H4 (cell line): ENCODE results near the gene PHAF1. TPM values are rescaled to one million over a fixed set of nuclear protein-coding genes. Genes with fewer than 3 reads are reported as not detected.

Experiments used
- DNase-seq: peaks from one replicate; pipeline ENCODE4 v3.0.0-alpha.2; 2015; ENCODE audit warnings: low spot score
- total RNA-seq: library from RNA; depleted of rRNA; stranded (reverse); fragments of >200 nt; shearing (Covaris generic); gene quantifications from 2 replicates; pipeline ENCODE4 v1.2.3, GENCODE V29; 2014

PHAF1 gene
- total RNA-seq, 1 experiment from 2014 or later, result 14.8 TPM

DNA sequence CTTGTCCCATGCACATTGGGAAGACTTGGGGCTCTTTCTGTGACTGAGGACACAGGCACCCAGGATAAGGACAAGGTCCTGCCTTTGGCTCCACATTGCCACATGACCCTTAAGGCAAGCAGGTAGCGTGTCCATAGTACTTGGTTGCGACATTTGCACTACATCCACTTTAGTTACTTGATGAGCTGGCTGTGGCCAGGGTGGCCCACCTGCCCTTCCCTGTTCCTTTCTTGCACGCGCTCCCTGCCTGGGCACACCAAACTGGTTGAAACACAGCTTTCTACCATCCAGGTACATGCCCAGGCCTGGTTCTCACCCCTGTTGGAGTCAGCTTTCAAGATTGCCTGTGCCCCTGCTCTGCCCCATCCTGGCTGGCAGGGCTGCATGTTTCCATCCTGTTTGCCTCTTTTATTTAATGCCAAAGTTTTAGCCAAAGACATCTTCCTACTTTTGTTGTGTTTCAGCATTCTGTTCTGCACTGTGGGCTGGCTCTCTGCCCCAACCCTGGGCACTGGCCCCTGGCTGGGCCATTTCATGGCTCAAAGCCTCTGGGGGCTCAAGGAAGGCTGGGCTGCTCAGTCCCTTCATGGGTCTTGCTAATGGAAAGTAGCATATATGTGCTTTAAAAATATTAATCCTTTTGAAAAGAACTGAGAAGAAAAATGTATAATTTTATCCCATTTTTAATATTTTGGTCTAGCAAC, 37.8 kb downstream of the PHAF1 start:
- DNase-seq, result no peak

DNA sequence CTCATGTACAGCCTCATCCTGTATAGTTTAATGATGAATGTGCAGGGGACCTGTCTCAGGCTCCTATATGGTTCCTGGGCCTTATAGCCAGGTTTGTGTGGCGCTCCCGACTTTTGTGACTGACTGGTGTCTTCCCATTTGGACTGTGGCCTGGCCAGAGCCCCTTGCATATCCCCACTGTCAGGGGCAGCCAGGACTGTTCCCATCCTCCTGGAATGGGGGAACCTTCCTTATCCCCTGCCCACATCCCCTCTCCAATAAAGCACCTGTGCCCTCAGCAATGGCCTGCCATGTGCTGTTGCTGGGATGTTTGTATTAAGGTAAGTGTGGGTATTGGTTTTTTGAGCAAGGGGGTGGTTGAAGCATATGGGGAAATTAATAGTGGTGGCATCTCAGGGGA, 38.5 kb downstream of the PHAF1 start:
- DNase-seq, result no peak

DNA sequence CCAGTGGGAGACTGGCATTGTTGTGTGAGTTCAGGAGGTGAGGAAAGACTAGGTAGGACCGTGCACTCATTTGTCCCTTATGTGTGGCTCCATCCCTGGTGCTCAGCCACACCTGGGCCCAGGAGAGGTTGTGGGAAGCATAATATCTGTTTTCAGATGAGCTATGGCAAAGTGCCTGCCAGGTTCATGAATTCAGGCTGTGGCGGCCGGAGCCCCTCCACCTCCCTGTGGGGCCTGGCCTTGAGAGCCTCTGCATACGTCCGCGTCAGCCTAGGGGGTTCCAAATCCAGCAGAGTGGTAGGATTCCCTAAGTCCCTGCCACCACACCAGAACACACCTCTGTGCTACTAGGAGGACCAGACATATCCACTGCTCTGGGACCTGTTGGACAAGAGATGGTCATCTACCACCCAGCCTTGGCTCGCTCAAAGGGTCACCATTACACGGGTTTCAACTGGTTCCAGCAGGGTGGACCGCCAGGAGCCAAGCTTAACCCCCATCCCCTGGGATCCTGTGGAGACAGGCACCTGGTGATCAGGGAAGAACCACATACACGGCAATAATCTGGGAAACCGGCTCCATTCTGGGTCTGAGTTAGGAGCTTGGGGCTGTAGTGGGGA, 39.0 kb downstream of the PHAF1 start:
- DNase-seq, result no peak

DNA sequence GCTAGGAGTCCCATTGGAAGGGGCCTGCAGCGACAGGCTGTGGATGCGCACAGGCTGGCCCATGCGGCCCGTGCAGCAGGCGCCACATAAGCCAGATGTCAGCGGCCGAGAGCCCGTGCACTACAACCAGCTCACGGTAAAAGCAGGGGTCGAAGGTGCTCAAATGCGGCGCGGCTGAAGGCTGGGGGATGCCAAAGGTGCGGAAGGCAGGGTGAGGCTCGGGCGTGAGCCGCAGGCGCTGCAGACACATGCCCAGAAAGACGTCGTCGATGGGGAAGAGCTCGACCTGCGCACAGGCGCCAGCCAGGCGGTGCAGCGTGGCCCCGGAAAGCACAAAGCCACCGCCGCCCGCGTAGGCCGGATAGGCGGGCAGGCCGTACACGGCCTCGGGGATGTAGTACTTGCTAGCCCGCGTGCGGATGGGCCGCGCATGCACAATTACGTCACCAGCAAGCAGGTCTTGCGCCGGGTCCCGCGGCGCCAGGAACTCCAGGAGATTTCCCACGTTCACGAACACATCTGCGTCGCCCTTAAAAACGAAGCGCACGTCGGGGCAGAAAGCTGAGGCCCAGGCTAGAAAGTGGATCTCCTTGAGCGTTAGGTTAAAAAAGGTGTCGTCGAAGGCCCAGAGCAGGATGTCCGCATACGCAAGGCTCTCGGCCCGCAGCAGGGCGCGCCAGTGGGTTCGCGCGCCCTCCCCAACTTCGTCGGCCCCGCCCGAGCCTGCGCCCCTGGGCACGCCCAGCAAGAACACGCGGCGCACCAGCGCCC, 39.7 kb downstream of the PHAF1 start:
- no peak for DNase-seq

DNA sequence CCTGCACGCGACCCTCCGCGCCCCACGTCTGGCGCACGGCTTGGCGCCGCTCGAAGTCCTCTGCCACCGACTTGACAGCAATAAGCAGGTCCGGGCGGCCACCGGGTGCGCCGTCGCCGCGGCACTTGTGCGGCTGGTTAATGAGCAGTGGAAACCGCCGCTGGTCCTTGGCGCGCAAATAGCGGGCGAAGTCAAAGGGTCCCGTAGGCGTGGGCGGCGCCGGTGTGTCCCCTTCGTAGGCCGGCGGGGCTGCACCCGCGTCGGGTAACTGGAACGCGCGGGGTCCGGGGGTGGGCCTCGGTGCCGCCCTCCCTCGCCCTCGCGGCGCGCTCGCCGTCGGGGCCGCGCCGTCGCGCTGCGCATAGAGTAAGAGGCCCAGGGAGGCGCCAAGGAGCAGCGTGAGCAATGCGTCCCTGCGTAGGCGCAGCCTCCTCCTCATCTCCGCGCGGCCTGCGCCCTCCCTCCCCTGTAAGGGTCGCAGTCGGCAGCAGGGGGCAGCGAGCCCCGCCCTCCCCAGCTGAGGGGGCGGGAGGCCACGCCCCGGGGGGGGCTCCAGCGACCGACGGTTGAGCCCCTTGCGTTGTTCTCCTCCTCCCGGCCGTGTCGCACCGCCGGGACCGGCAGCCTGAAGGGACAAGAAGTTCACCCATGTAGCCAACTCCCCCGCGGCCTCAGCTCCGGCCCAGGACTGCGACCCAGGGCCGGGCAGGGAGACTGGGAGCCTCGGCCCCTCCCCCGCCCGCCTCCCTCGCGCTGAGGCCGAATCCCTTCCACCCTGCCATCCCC, 40.5 kb downstream of the PHAF1 start:
- DNase-seq, result no peak

DNA sequence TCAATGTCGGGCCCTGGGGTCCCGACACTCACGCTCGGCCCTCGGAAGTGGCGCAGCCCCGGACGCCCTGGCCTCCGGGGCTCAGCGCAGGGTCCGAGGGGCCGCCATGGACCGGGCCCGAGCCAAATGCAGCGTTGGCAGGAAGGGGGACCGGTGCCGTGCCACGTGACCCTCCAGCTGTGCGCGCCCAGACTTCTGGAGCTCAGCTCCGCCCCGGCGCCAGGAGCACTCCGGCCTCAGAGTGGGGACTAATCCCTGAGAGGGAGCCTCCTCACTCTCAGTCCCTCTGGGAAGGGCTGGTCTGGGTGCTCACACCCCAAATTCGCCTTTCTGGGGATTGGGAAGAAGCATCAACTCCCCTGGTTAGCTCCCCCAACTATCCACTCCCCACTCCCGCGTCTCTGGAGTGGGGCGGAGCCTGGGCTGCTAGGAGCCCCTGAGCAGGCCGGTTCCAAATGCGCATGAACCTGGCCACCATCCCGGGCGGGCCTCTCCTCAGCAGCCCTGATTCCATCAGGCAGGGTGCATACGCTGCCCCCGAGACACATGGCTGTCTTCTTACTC, 41.2 kb downstream of the PHAF1 start, which contains the start of gene B3GNT9:
TSS of gene B3GNT9 (minus strand) at position 166 of the 564 bp plus-strand sequence. CDS start 513 bp downstream, outside the sequence.
- DNase-seq, result peak; percentile 54

DNA sequence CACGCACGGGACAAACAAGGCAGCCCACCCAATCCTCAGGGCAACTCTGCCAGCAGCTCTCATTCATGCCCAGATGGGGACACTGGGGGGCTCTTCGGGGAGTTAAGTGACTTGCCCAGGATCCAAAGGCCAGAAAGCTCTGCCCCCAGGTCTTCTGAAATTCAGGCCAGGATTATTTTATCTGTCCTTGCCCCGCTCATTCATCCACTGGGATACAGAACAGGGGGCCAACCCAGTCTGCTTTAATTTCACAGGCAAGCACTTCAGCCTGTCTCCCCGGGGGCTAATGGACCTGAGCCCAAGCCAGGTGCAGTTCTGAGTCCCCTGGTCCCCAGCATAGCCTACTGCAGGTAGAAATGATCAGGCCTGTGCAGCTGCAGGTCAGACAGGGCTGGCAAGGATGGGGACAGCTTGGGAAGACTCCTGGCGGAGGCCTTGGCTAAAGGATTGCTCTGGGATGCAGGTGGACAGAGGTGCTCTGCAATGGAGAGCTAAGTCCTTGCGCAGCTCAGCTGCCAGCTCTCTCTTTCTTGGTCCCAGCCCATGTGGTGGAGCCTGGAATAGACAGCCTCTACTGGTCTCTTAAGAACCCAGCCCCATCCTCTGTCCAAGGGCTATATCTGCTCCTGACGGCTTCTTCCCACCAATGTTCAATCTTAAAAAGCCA, 41.8 kb downstream of the PHAF1 start:
- no peak for DNase-seq

DNA sequence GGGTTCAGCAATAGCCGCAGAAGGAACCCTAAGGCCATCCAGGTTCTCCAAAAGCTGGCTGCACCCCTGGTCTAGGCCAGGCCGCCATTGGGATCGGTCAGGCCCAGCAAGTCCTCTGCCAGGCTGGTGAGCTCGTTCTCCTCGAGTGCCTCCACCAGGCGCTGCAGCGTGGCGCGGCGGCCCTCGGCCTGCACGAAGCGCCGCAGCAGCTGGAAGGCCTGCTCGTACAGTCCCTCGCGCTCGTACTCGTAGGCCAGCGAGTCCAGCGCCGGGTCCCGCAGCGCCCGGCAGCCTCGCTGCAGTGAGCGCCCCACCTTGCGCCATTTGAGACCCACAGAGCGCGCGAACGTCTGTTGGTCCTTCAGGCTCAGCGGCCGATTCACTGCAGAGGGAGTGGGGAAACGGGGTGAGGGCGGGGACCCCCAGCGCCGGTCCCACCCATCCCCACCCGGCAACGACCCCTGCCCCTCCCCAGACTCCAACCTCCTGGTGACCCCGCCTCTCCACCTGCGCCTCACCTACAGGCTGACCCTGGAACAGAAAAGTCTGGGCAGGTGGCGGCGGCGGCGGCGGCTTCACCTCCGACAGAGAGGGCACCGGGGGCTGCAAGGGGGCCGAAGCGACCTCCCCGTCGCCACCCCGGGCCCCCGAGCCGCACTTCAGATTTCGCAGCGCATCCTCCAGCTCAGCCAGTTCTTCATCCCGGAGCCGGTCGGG, 45.0 kb downstream of the PHAF1 start:
- no peak for DNase-seq

DNA sequence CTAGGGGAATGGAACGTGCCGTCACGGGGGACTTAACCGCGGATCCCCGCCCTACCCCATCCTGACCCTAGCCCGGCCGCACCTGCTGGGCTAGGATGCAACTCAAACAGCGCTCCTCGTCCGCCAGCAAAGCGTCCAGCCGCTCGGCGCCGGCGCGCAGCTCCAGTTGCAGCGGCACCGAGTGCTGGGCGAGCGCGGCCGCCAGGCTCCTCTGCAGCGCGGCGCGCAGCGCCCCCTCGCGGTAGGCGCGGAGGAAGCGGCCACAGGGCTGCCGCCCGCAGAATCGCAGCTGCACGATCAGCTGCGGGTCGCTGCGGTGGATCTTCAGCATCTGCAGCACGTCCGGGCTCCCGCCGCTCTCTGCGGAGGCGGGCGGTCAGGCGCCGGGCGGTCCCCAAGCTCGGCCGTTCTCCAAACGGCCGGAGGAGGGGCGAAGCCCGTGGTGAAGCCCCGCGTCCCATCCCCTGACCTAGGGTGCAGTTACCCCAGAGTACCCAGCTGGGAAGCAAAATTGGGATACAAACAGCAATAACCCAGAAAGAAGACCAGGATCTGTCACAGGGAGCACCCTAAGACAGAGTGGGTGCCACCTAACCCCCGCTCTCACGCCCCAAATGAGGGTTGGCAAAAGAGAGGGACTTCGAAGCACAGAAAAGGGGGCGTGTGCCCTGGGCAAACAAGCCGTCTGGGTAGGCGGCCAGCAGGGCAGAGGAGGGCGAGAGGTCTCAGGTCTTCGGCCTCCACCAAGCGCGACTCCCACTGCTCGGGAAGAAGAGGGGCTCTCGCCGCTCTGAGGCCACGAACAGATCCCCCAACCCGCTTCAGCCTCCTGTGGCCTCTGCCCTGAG, 45.8 kb downstream of the PHAF1 start:
- no peak for DNase-seq

DNA sequence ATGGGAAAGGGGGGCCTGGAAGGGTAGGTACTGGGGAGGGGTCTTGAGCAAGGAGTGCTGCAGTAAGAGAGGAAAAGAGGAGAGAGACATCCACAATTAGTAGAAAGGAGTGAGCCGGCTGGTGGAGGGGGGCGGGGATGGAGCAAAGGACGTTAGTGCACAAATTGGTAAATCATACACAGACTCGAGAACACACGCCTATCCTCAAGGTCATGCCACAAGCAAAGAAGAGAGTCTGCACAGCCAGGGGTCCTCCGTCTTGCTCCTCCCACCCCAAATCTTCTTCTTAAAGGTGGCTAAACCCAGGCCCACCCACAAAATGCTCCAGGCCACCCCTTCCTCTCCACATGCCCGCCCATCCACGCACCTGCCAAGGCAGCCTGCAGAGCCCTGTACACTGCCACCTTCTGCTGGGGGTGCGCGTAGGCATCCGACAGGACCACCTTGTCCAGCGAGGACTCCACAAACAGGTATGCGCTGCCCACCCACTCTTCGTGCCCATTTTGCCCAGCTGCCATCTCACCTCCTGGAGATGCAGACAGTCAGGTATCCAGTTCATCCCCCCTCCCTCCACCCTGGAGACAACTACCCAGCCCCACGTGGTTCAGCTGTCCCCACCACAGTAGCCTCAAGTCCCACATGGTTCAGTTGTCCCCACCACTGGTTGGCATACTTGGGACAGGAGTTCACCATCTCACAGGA, 46.6 kb downstream of the PHAF1 start:
- DNase-seq, result no peak

DNA sequence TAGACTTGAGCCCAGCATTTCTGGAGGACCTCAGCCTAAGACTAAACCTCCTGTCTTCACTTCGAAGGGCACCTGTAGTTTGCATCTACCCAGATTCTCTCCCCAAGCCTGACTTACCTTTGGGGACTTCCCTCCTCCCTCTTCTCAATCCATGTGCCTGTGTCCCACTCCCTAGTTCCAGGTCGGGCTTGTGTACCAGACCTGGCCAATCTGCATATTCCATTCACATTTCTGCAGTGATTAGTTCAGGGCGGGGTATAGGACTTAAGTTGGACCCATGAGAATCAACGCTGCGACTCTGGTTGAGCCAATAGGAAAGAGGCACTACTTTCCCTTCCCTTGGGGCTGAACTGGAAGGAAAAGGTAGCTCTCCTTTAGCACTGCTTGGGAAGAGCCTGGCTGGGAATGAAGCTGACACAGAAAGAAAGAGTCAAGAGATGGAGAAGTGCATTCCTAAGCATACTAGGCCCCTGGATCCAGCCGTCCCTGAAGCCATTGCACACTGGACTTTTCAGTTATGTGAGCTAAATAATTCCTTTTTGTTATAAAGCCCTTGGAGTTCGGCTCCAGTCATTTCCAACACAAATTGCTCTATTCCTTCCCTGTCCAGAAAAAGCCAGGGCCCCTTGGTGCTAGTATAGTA, 47.5 kb downstream of the PHAF1 start:
- DNase-seq, result no peak

DNA sequence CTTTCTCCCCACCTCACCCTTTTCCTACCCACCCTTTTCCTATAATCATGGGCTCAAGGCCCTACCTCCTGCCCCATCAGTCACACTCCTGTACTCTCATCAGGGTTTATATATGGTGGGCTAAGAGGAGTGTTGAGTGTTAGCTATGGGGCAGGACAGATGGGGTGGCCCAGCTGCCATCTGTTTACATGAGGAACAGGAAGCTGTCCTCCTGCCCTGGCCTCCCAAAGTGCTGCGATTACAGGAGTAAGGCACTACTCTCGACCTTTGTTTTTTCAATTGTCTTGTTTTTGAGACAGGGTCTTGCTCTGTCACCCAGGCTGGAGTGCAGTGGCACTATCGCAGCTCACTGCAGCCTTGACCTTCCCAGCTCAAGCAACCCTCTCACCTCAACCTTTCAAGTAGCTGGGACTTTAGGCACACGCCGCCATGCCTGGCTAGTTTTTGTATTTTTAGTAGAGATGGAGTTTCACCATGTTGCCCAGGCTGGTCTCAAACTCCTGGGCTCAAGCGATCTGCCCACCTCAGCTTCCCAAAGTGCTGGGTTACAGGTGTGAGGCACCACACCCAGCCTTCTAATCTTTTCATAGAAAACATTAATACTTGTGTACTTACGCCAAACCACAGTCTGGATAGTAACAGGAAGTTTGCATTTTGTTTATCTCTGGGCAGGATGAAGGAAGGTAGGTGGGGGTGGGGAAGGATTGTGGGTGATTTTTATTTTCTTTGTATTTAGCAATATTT, 48.3 kb downstream of the PHAF1 start:
- no peak for DNase-seq

DNA sequence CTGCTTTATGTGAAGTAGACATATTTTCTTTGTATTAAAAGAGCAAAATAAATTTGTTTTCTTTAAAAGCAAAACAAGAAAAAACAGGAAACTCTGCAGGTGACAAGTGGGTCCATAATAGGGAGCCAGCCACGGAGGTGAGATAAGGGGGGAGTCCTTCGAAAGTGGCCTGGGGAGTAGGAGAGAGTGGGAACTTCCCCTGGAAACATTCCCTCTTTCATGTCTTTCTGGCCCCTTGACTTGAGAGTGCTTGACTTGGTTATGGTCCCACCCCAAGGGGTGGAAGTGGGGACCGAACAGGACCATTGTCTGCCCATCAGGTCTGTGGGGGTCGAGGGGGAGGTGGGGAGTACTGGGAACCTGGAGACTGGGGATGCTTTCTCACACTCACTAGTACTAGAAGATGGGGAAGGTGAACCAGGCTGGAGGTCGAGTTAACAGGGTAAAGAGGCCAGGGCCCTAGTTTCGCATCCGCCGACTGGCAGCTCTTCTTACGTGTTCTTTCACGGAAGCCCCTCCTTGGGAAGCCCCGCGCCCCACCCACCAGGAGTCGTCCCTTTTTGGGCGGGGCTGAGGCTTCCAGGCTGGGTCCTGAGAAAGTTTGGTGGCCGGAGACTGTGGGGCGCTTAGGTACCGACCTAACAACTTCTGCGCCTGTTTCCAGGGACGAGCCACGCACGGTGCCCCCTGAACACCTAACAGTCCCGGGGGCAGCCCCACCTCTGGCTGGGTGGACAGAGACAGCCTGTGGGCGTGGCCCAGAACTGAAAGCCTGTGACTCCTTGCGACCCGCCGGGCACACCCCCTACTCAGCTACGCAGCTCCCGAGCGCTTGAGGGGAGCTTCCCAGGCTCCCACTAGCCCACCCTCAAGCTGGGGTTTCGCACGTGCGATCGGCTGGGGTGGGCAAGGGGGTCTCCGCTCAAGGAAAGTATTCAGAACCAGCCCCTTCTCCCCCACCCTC, 49.2 kb downstream of the PHAF1 start:
- peak; percentile 26 for DNase-seq

DNA sequence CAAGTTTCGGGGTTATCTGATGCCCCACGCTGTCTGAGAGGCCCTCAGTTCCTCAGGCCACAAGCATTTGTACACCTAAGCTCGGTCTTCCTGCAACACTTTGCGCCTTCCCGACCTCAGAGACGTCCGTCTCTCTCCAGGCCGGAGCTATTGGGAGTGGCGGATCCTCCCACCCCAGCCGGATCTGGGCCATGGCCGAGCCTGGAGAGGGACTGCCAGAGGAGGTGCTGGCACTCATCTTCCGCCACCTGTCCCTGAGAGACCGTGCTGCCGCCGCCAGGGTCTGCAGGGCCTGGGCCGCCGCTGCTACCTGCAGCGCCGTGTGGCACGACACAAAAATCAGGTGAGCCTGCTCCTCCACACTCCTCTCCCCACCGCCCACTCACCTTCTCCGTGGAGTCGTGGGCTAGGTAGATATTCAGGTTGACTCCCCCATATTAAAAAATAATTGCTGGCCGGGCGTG, 51.9 kb downstream of the PHAF1 start:
- DNase-seq, result no peak

DNA sequence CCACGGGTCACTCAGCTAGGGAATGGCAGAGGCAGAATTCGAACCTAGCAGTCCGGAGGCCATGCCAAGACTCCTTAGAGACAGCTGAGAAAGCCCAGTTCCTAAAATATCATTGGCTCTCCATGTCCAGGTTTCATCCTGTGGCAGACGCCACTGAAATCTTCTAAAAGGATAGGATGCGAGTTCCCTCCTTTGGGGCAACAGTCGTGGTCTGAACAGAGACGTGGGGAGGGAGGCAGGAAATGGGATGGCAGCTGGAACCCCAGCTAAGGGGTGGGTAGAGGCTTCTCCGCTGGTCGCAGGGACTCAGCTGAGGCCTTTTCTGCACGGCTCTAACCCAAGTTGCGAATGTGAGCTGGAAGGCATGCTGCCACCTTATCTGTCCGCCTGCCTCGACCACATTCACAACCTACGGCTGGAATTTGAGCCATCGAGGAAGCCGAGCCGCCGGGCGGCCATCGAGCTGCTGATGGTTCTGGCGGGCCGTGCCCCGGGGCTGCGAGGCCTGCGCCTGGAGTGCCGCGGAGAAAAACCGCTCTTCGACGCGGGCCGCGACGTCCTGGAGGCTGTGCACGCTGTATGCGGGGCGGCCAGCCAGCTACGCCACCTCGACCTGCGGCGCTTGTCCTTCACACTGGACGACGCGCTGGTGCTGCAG, 52.9 kb downstream of the PHAF1 start:
- no peak for DNase-seq
